ENCODE data around the gene IQSEC1. TPM values are rescaled to one million over a fixed set of nuclear protein-coding genes. Genes with fewer than 3 reads are reported as not detected.
A peak's percentile ranks its signal among the peaks of the same experiment; 100 is the strongest.

Gene IQSEC1
- polyA plus RNA-seq, 3 donors: 17.7 to 61.7 (median 30.3) TPM

DNA sequence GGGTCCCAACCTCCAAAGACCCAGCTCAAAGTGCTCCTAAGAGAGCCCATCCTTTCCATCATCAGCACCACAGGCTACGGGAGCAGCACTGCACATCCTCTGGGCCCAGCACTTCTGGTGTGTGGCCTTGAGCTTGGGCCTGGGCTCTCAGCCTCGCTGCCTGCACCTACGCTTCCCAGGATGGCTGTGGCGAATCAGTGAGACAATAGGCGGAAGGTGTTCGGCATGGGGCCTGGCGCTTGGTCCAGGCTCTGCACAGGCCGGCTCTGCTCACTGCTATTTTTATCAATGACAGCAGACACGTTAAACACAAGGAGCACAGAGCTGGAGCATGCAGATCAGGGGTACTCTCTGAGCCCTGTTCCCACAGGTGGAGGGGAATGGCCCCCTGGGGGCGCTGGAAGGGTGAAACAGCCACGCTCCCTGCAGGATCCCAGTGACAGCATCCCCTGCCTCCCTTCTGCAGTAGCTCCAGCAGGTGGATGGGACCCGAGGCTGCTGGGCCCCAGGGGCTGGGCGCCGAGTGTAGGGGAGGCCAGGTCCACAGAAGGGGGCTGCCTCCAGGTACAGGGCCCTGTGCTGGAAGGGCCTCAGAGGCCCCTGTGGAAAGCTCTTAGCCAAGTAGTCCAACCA lies 141.8 kb downstream of the IQSEC1 start:
- H3K36me3 Mint-ChIP-seq: peaks cover 91 to 96% of the 10 kb centered on the region in 2 donors
- no peak overlapping the region for H3K4me2 ChIP-seq (replicated peaks; ENCODE audit: extremely low read depth, low read length, poor library complexity, severe bottlenecking)
- H3K9me3 ChIP-seq (replicated peaks in 1 of 2; ENCODE audit: control insufficient read depth in 1 of 2, insufficient read depth in 1 of 2, low read length in 2 of 2): no peaks in the 10 kb centered on the region
- no peaks in the 10 kb centered on the region for H3K27me3 ChIP-seq (ENCODE audit: control insufficient read depth in 2 of 2, insufficient read depth in 2 of 2, low read length in 2 of 2)
- TF ChIP-seq, protein P1, sequence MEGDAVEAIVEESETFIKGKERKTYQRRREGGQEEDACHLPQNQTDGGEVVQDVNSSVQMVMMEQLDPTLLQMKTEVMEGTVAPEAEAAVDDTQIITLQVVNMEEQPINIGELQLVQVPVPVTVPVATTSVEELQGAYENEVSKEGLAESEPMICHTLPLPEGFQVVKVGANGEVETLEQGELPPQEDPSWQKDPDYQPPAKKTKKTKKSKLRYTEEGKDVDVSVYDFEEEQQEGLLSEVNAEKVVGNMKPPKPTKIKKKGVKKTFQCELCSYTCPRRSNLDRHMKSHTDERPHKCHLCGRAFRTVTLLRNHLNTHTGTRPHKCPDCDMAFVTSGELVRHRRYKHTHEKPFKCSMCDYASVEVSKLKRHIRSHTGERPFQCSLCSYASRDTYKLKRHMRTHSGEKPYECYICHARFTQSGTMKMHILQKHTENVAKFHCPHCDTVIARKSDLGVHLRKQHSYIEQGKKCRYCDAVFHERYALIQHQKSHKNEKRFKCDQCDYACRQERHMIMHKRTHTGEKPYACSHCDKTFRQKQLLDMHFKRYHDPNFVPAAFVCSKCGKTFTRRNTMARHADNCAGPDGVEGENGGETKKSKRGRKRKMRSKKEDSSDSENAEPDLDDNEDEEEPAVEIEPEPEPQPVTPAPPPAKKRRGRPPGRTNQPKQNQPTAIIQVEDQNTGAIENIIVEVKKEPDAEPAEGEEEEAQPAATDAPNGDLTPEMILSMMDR (IDR thresholded peaks at IDR 0.05): no peak
- intact Hi-C loops (cut with micrococcal nuclease): no loop called here
- no peak overlapping the region for H3K4me3 ChIP-seq (replicated peaks in 1 of 3; ENCODE audit: low read depth in 2 of 3, low read length in 3 of 3)
- no peak overlapping the region for H2AFZ ChIP-seq (ENCODE audit: insufficient read depth, low read depth, low read length, poor library complexity, severe bottlenecking)
- peaks cover 23% of the 10 kb centered on the region for H3K79me2 ChIP-seq (ENCODE audit: insufficient read depth, low read length)
- H3K27ac ChIP-seq (ENCODE audit: low read depth in 1 of 2, low read length in 2 of 2): no peak overlapping the region
- 97% methylated on average over 14 of the region's 14 CpGs for WGBS (ENCODE audit: insufficient coverage)
- peak overlapping the region in 1 of 7 donors; percentile 6 for H3K27ac Mint-ChIP-seq
- peaks cover 0 to 2% (median 0%) of the 10 kb centered on the region in 3 donors for H3K27me3 Mint-ChIP-seq (ENCODE audit: low read depth in 3 of 3)
- H4K20me1 ChIP-seq (ENCODE audit: insufficient read depth, low read length): peaks cover 100% of the 10 kb centered on the region
- no peak overlapping the region for H3K4me3 Mint-ChIP-seq
- no peak for DNase-seq
- H3K36me3 ChIP-seq (replicated peaks in 1 of 2; ENCODE audit: control insufficient read depth in 1 of 2, insufficient read depth in 2 of 2, low read length in 2 of 2): peaks cover 94 to 100% of the 10 kb centered on the region in 2 donors
- H3K9me3 Mint-ChIP-seq: no peaks in the 10 kb centered on the region
- H3K9ac ChIP-seq (ENCODE audit: insufficient read depth, low read length, poor library complexity, severe bottlenecking): no peak overlapping the region
- H3K4me1 ChIP-seq (ENCODE audit: control insufficient read depth in 1 of 2, insufficient read depth in 2 of 2, low read length in 2 of 2): no peaks in the 10 kb centered on the region
- H3K4me1 Mint-ChIP-seq: peaks cover 2% of the 10 kb centered on the region

DNA sequence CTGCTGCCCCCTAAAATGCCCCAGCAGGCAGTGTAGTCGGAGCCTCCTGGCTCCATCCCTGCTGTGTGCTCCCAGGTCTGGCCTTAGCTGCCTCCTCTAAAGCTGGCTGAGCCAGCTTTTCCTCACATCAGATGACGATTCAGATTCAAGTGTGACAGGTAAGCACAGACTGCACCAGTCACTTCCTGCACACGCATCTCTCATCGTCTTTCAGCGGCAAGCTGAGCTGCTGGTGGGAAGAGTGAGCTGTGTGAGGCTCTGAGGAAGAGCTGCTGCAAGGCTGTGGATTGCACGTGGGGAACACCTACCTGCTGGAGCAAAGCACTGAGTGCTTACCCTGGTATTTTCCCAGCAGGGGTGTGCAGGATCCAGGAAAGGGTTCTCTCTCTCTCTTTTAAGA lies 143.4 kb downstream of the IQSEC1 start:
- Mint-ChIP-seq H3K27ac (peak overlapping the region in 1 of 7 donors; percentile 14), H3K4me3 (no peak overlapping the region), H3K4me1 (peaks cover 2% of the 10 kb centered on the region), H3K9me3 (no peaks in the 10 kb centered on the region), H3K36me3 (peaks cover 92 to 97% of the 10 kb centered on the region in 2 donors), H3K27me3 (ENCODE audit: low read depth in 3 of 3) (peaks cover 0 to 2% (median 0%) of the 10 kb centered on the region in 3 donors)
- TF ChIP-seq, protein P1 (IDR thresholded peaks at IDR 0.05): no peak
- DNase-seq: no peak
- no peaks in the 10 kb centered on the region for H3K27me3 ChIP-seq (ENCODE audit: control insufficient read depth in 2 of 2, insufficient read depth in 2 of 2, low read length in 2 of 2)
- H3K27ac ChIP-seq (ENCODE audit: low read depth in 1 of 2, low read length in 2 of 2): no peak overlapping the region
- H3K9ac ChIP-seq (ENCODE audit: insufficient read depth, low read length, poor library complexity, severe bottlenecking): no peak overlapping the region
- peaks cover 91 to 100% of the 10 kb centered on the region in 2 donors for H3K36me3 ChIP-seq (replicated peaks in 1 of 2; ENCODE audit: control insufficient read depth in 1 of 2, insufficient read depth in 2 of 2, low read length in 2 of 2)
- H4K20me1 ChIP-seq (ENCODE audit: insufficient read depth, low read length): peaks cover 100% of the 10 kb centered on the region
- no peaks in the 10 kb centered on the region for H3K4me1 ChIP-seq (ENCODE audit: control insufficient read depth in 1 of 2, insufficient read depth in 2 of 2, low read length in 2 of 2)
- peaks cover 23% of the 10 kb centered on the region for H3K79me2 ChIP-seq (ENCODE audit: insufficient read depth, low read length)
- H3K4me3 ChIP-seq (replicated peaks in 1 of 3; ENCODE audit: low read depth in 2 of 3, low read length in 3 of 3): no peak overlapping the region
- intact Hi-C loops (cut with micrococcal nuclease): no loop called here
- H3K4me2 ChIP-seq (replicated peaks; ENCODE audit: extremely low read depth, low read length, poor library complexity, severe bottlenecking): no peak overlapping the region
- H3K9me3 ChIP-seq (replicated peaks in 1 of 2; ENCODE audit: control insufficient read depth in 1 of 2, insufficient read depth in 1 of 2, low read length in 2 of 2): no peaks in the 10 kb centered on the region
- no peak overlapping the region for H2AFZ ChIP-seq (ENCODE audit: insufficient read depth, low read depth, low read length, poor library complexity, severe bottlenecking)
- 92% methylated on average over 6 of the region's 6 CpGs for WGBS (ENCODE audit: insufficient coverage)
